ENCODE data around the gene CAPZB.

The CAPZB gene

GRCh38 chr1:19338323-19338762, 147.0 kb downstream of the CAPZB start:
- FAIRE-seq, result no peak

GRCh38 chr1:19337289-19337688, 148.1 kb downstream of the CAPZB start:
- no peak for FAIRE-seq

More at GRCh38 chr1:19338323-19338762, 147.0 kb downstream of the CAPZB start:
- DNase-seq (ENCODE audit: insufficient read length, low spot score), result no peak
- no peak for TF ChIP-seq POLR2A (IDR thresholded peaks at IDR 0.05; ENCODE audit: low read depth, low read length)

GRCh38 chr1:19336543-19336942, 148.8 kb downstream of the CAPZB start:
- DNase-seq (ENCODE audit: insufficient read length, low spot score) (peak; percentile 36), FAIRE-seq (no peak)
- no peak for TF ChIP-seq POLR2A (IDR thresholded peaks at IDR 0.05; ENCODE audit: low read depth, low read length)

More at GRCh38 chr1:19337289-19337688, 148.1 kb downstream of the CAPZB start:
- no peak for TF ChIP-seq POLR2A (IDR thresholded peaks at IDR 0.05; ENCODE audit: low read depth, low read length)
- no peak for DNase-seq (ENCODE audit: insufficient read length, low spot score)

- no peak for DNase-seq (ENCODE audit: insufficient read length, low spot score)
- no peak for FAIRE-seq
- no peak for TF ChIP-seq POLR2A (IDR thresholded peaks at IDR 0.05; ENCODE audit: low read depth, low read length)
Measured at GRCh38 chr1:19333587-19334354, 151.6 kb downstream of the CAPZB start.

GRCh38 chr1:19332832-19333231, 152.5 kb downstream of the CAPZB start:
- DNase-seq (ENCODE audit: insufficient read length, low spot score) (no peak), FAIRE-seq (no peak)
- TF ChIP-seq POLR2A (IDR thresholded peaks at IDR 0.05; ENCODE audit: low read depth, low read length), result no peak

- TF ChIP-seq POLR2A (IDR thresholded peaks at IDR 0.05; ENCODE audit: low read depth, low read length), result no peak
- no peak for DNase-seq (ENCODE audit: insufficient read length, low spot score)
- FAIRE-seq, result no peak
Measured at GRCh38 chr1:19331262-19331878, 154.0 kb downstream of the CAPZB start.

GRCh38 chr1:19330449-19331135, 154.7 kb downstream of the CAPZB start:
- no peak for DNase-seq (ENCODE audit: insufficient read length, low spot score)
- no peak for TF ChIP-seq POLR2A (IDR thresholded peaks at IDR 0.05; ENCODE audit: low read depth, low read length)
- FAIRE-seq, result no peak

- TF ChIP-seq POLR2A (IDR thresholded peaks at IDR 0.05; ENCODE audit: low read depth, low read length), result no peak
- no peak for FAIRE-seq
- no peak for DNase-seq (ENCODE audit: insufficient read length, low spot score)
Measured at GRCh38 chr1:19329611-19330010, 155.7 kb downstream of the CAPZB start.

- TF ChIP-seq POLR2A (IDR thresholded peaks at IDR 0.05; ENCODE audit: low read depth, low read length), result no peak
- no peak for FAIRE-seq
- no peak for DNase-seq (ENCODE audit: insufficient read length, low spot score)
Measured at GRCh38 chr1:19329188-19329587, 156.2 kb downstream of the CAPZB start.

GRCh38 chr1:19328486-19328885, 156.9 kb downstream of the CAPZB start:
- no peak for DNase-seq (ENCODE audit: insufficient read length, low spot score)
- no peak for FAIRE-seq
- TF ChIP-seq POLR2A (IDR thresholded peaks at IDR 0.05; ENCODE audit: low read depth, low read length), result no peak

- no peak for DNase-seq (ENCODE audit: insufficient read length, low spot score)
- no peak for TF ChIP-seq POLR2A (IDR thresholded peaks at IDR 0.05; ENCODE audit: low read depth, low read length)
- FAIRE-seq, result no peak
Measured at GRCh38 chr1:19327736-19328135, 157.6 kb downstream of the CAPZB start.

GRCh38 chr1:19327301-19327700, 158.0 kb downstream of the CAPZB start:
- TF ChIP-seq POLR2A (IDR thresholded peaks at IDR 0.05; ENCODE audit: low read depth, low read length), result no peak
- no peak for DNase-seq (ENCODE audit: insufficient read length, low spot score)
- FAIRE-seq, result no peak

GRCh38 chr1:19326748-19327065, 158.6 kb downstream of the CAPZB start:
- FAIRE-seq, result no peak
- no peak for TF ChIP-seq POLR2A (IDR thresholded peaks at IDR 0.05; ENCODE audit: low read depth, low read length)
- no peak for DNase-seq (ENCODE audit: insufficient read length, low spot score)

GRCh38 chr1:19325958-19326747, 159.2 kb downstream of the CAPZB start:
- DNase-seq (ENCODE audit: insufficient read length, low spot score) (no peak), FAIRE-seq (no peak)
- TF ChIP-seq POLR2A (IDR thresholded peaks at IDR 0.05; ENCODE audit: low read depth, low read length), result no peak

All from H54 (cell line).